ENCODE data around the gene AKR7A2.

DNA sequence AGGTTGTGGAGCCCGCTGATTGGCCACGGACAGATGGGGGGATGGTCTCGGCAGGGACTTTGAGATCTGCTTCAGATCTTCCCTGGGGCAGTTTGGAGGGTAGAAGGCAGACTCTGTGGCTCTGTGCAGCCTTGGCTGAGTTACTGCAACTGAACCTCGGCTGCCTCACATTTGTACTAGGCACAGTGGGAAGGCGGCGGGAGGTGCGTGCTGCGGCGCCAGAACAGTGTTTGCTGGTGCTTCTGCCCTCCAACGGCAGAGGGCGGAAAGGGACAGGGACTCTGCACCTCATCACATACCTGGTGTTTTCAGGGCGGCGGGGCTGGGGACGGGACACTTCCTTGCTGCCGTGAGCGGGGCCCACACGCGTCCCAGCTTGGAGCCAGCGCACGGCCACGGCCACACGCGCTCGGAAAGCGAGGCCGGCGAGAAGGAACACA, 26.4 kb upstream of the AKR7A2 start:
- TF ChIP-seq, protein P1, sequence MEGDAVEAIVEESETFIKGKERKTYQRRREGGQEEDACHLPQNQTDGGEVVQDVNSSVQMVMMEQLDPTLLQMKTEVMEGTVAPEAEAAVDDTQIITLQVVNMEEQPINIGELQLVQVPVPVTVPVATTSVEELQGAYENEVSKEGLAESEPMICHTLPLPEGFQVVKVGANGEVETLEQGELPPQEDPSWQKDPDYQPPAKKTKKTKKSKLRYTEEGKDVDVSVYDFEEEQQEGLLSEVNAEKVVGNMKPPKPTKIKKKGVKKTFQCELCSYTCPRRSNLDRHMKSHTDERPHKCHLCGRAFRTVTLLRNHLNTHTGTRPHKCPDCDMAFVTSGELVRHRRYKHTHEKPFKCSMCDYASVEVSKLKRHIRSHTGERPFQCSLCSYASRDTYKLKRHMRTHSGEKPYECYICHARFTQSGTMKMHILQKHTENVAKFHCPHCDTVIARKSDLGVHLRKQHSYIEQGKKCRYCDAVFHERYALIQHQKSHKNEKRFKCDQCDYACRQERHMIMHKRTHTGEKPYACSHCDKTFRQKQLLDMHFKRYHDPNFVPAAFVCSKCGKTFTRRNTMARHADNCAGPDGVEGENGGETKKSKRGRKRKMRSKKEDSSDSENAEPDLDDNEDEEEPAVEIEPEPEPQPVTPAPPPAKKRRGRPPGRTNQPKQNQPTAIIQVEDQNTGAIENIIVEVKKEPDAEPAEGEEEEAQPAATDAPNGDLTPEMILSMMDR (IDR thresholded peaks at IDR 0.05; ENCODE audit: insufficient read depth, low read length, poor library complexity, severe bottlenecking): no peak
- TF ChIP-seq EZH2phosphoT487 (conservative IDR thresholded peaks at IDR 0.05; ENCODE audit: low read length): no peak
